ENCODE data around the gene CCDC136. TPM values are rescaled to one million over a fixed set of nuclear protein-coding genes. Genes with fewer than 3 reads are reported as not detected.

CCDC136 gene
- total RNA-seq, 1 donor from 2014 or later: 39.1 TPM

GRCh38 chr7:128774029-128774689, 17.6 kb upstream of the CCDC136 start:
- Mint-ChIP-seq H3K9me3 (peaks cover 21% of the 10 kb centered on the region), H3K4me1 (no peaks in the 10 kb centered on the region), H3K36me3 (peaks cover 50% of the 10 kb centered on the region), H3K4me3 (no peak overlapping the region), H3K27ac (no peak overlapping the region), H3K27me3 (ENCODE audit: low read depth) (no peaks in the 10 kb centered on the region)
- DNase-seq (ENCODE audit: low spot score in 2 of 2, unreplicated experiment in 2 of 2): no peak
- no peak for TF ChIP-seq CTCF (IDR thresholded peaks at IDR 0.05; ENCODE audit: unreplicated experiment)

GRCh38 chr7:128774921-128775320, 16.8 kb upstream of the CCDC136 start:
- no peak for DNase-seq (ENCODE audit: low spot score in 2 of 2, unreplicated experiment in 2 of 2)
- no peaks in the 10 kb centered on the region for H3K27me3 Mint-ChIP-seq (ENCODE audit: low read depth)
- peaks cover 21% of the 10 kb centered on the region for H3K9me3 Mint-ChIP-seq
- no peak for TF ChIP-seq CTCF (IDR thresholded peaks at IDR 0.05; ENCODE audit: unreplicated experiment)
- H3K36me3 Mint-ChIP-seq: peaks cover 43% of the 10 kb centered on the region
- no peaks in the 10 kb centered on the region for H3K4me1 Mint-ChIP-seq
- no peak overlapping the region for H3K4me3 Mint-ChIP-seq
- no peak overlapping the region for H3K27ac Mint-ChIP-seq

- Mint-ChIP-seq H3K27ac (no peak within 1 kb of the TSS), H3K36me3 (peaks cover 36% of the 10 kb centered on the region), H3K9me3 (peaks cover 21% of the 10 kb centered on the region), H3K4me3 (no peak within 1 kb of the TSS), H3K4me1 (no peaks in the 10 kb centered on the region), H3K27me3 (ENCODE audit: low read depth) (no peaks in the 10 kb centered on the region)
- TF ChIP-seq CTCF (IDR thresholded peaks at IDR 0.05; ENCODE audit: unreplicated experiment): no peak
- DNase-seq (ENCODE audit: low spot score in 2 of 2, unreplicated experiment in 2 of 2): no peak
These were observed 15.9 kb upstream of the CCDC136 start, which contains the start of gene OPN1SW for GRCh38 chr7:128775744-128776474. OPN1SW (minus strand) TSS chr7:128775794; CDS start chr7:128775781, 13 bp downstream.

DNA sequence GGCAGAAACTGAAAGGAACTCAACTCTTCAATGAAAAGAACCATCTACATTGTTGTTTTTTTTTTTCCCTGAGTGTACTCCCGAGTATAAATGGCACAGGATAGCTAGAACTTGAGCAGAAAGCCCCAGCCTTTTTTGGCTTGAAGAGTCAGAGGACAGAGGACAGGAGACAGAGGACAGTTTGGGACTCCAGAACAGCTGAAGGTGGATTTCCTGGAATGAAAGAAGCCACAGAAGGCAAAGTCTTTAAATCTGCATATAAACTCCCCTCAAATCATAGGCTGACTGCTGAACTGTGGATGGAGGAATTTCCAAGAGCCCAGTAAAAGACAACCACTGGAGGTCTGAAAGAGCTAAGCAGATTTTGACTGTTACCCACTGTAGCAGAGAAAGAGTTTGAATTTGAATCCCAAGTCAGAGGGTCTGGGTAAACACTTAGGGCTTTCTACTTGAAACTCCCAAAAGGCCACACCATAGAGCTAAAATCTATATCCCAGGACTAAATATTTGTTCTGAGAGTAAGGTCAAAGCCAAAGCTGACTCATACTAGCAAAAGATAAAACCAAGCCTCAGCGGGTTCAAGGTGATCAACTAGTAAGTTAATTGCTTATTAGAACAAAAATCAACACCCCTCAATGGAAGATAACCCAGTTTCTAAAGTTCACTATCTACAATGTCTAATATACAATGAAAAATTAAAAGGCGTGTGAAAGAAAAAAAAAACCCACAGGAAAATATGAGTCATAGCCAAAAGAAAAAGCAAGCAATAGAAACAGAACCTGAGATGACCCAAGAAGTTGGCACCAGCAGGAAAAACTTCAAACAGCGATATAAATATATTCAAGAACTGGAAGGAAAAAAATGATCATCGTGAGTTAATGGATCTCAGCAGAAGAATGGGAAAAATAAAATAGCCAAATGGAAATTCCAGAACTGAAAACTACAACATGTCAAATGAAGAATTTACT, 14.3 kb upstream of the CCDC136 start:
- H3K27ac Mint-ChIP-seq: no peak overlapping the region
- H3K4me3 Mint-ChIP-seq: no peak overlapping the region
- H3K36me3 Mint-ChIP-seq: peaks cover 24% of the 10 kb centered on the region
- H3K27me3 Mint-ChIP-seq (ENCODE audit: low read depth): no peaks in the 10 kb centered on the region
- TF ChIP-seq CTCF (IDR thresholded peaks at IDR 0.05; ENCODE audit: unreplicated experiment): no peak
- peaks cover 21% of the 10 kb centered on the region for H3K9me3 Mint-ChIP-seq
- DNase-seq (ENCODE audit: low spot score in 2 of 2, unreplicated experiment in 2 of 2): no peak
- H3K4me1 Mint-ChIP-seq: no peaks in the 10 kb centered on the region

DNA sequence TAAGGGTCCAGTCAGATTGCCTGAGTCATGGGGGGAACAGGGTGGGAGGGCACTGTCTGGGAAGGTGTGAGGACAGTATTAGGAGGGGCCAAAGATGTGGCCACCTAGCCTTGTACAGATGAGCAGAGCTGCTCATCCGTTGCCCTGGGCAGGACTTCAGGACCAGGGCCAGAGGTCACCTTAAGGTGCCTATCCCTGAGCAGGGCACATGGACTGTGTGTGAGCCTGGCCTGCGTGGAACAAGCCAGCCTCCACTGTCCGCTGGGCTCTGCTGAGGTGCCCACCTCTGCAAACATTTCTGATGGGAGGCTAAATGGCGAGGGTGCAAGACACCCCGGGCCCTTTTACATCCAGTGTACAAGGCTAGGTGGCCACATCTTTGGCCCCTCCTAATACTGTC, 12.8 kb upstream of the CCDC136 start:
- no peak overlapping the region for H3K27ac Mint-ChIP-seq
- H3K36me3 Mint-ChIP-seq: peaks cover 13% of the 10 kb centered on the region
- no peak for TF ChIP-seq CTCF (IDR thresholded peaks at IDR 0.05; ENCODE audit: unreplicated experiment)
- peaks cover 6% of the 10 kb centered on the region for H3K4me1 Mint-ChIP-seq
- no peak overlapping the region for H3K4me3 Mint-ChIP-seq
- peaks cover 2% of the 10 kb centered on the region for H3K27me3 Mint-ChIP-seq (ENCODE audit: low read depth)
- peaks cover 21% of the 10 kb centered on the region for H3K9me3 Mint-ChIP-seq
- DNase-seq (ENCODE audit: low spot score in 2 of 2, unreplicated experiment in 2 of 2): no peak
